ENCODE measurements around the gene MKRN2. TPM values are rescaled to one million over a fixed set of nuclear protein-coding genes. Genes with fewer than 3 reads are reported as not detected.
A peak's percentile ranks its signal among the peaks of the same experiment; 100 is the strongest.

MKRN2 gene
- polyA plus RNA-seq, 2 of the 4 experiments (the other 2 are of a cell fraction), result 19.0 to 34.3 TPM

DNA sequence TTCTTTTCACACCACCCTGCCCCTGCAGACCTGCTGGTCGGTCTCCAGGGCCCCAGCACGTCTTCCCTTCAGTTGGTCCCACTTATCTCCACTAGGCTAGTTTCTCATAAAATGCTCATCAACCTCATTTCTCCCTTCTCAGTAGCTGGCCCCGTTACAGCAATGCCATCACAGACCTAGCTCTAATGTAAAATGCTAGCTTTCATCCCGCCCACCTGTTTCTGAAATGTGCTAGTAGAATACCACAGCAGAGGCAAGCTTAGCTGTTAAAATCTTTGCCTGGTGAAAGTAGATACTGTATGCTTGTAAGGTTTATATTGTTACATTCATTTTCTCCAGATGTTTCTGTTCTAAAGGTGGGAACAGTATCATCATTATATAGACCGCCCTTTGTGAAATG, 24.7 kb upstream of the MKRN2 start:
- ChIA-PET POLR2A (no interaction called here), CTCF (interaction anchor here (1.0 to 1.3 kb wide), 2 partner anchors 11 to 19 kb away, joined by 3 read pairs; no protein-coding TSS in a partner anchor)
- no peak for ATAC-seq
- WGBS (ENCODE audit: missing lambda C conversion rate), result 95% methylated on average over 5 of the region's 5 CpGs
- no peak overlapping the region for H3K4me2 ChIP-seq
- H3K27ac ChIP-seq, result no peak overlapping the region
- no peak overlapping the region for H3K4me3 ChIP-seq
- no peaks in the 10 kb centered on the region for H3K4me1 ChIP-seq
- FAIRE-seq, result no peak
- TF ChIP-seq KDM5A (IDR thresholded peaks at IDR 0.05) (no peak), HDAC2 (IDR thresholded peaks at IDR 0.05) (no peak), RARB (CRISPR knock-in tag; IDR thresholded peaks at IDR 0.05) (no peak), HOXA7 (CRISPR knock-in tag; IDR thresholded peaks at IDR 0.05) (no peak), CEBPB (IDR thresholded peaks at IDR 0.05) (no peak), MAZ (IDR thresholded peaks at IDR 0.05; ENCODE audit: borderline replicate concordance, low read depth, low read length) (no peak), SMC3 (IDR thresholded peaks at IDR 0.05) (no peak), GATA3 (IDR thresholded peaks at IDR 0.05; ENCODE audit: borderline replicate concordance) (no peak), POLR2A (IDR thresholded peaks at IDR 0.05; ENCODE audit: low read length) (no peak), RFX5 (IDR thresholded peaks at IDR 0.05) (no peak), PBX3 (IDR thresholded peaks at IDR 0.05) (no peak), NPAS2 (CRISPR knock-in tag; IDR thresholded peaks at IDR 0.05; ENCODE audit: borderline replicate concordance) (no peak), MAFK (IDR thresholded peaks at IDR 0.05; ENCODE audit: partially characterized antibody) (no peak), TFCP2L1 (CRISPR knock-in tag; IDR thresholded peaks at IDR 0.05) (no peak), CTCF (IDR thresholded peaks at IDR 0.05) (no peak), EHMT2 (IDR thresholded peaks at IDR 0.05; ENCODE audit: low read depth) (no peak), EP300 (IDR thresholded peaks at IDR 0.05) (no peak), CHD2 (IDR thresholded peaks at IDR 0.05; ENCODE audit: low read length, partially characterized antibody) (no peak)
- TF ChIP-seq, protein P1, sequence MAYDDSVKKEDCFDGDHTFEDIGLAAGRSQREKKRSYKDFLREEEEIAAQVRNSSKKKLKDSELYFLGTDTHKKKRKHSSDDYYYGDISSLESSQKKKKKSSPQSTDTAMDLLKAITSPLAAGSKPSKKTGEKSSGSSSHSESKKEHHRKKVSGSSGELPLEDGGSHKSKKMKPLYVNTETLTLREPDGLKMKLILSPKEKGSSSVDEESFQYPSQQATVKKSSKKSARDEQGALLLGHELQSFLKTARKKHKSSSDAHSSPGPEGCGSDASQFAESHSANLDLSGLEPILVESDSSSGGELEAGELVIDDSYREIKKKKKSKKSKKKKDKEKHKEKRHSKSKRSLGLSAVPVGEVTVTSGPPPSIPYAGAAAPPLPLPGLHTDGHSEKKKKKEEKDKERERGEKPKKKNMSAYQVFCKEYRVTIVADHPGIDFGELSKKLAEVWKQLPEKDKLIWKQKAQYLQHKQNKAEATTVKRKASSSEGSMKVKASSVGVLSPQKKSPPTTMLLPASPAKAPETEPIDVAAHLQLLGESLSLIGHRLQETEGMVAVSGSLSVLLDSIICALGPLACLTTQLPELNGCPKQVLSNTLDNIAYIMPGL (CRISPR knock-in tag; IDR thresholded peaks at IDR 0.05; ENCODE audit: borderline replicate concordance), result no peak
- no peak for DNase-seq (ENCODE audit: low read depth in 1 of 2, low spot score in 1 of 2)
- H3K9me3 ChIP-seq, result no peaks in the 10 kb centered on the region

- ChIA-PET CTCF (interaction anchor here (0.6 to 2.1 kb wide), 8 partner anchors 9 to 401 kb away, joined by 3 to 5 read pairs (median 4); partner anchors contain the start of genes MKRN2OS and TSEN2), POLR2A (no interaction called here)
- FAIRE-seq (no peak), ATAC-seq (no peak), DNase-seq (ENCODE audit: low read depth in 1 of 2, low spot score in 1 of 2) (no peak)
- Histone ChIP-seq H3K27ac (no peak overlapping the region), H3K4me1 (no peaks in the 10 kb centered on the region), H3K4me3 (no peak overlapping the region), H3K4me2 (no peak overlapping the region), H3K9me3 (no peaks in the 10 kb centered on the region)
- no peak for TF ChIP-seq SMC3 (IDR thresholded peaks at IDR 0.05)
- no peak for TF ChIP-seq SREBF2 (IDR thresholded peaks at IDR 0.05)
- no peak for TF ChIP-seq NFE2L2 (conservative IDR thresholded peaks at IDR 0.05; ENCODE audit: low read length)
- peak in 1 of 2 experiments; percentile 41; a peak in 1 of 5 replicates for TF ChIP-seq RAD21 (conservative IDR thresholded peaks at IDR 0.05 in 1 of 2, IDR thresholded peaks at IDR 0.05 in 1 of 2)
- TF ChIP-seq JUN (IDR thresholded peaks at IDR 0.05), result no peak
- no peak for TF ChIP-seq PHF8 (IDR thresholded peaks at IDR 0.05; ENCODE audit: borderline replicate concordance, low read depth)
- TF ChIP-seq KDM5A (IDR thresholded peaks at IDR 0.05), result no peak
- WGBS (ENCODE audit: missing lambda C conversion rate), result 95% methylated on average over 6 of the region's 6 CpGs
These were observed 20.5 kb upstream of the MKRN2 start for GRCh38 chr3:12536423-12536822.

All from A549 (cell line).